ACC112 (cell line): ENCODE measurements around the gene FPR1.

Source experiments
- H2AFZ ChIP-seq: fragments of 200-600 bp; sonication (generic); one replicate; pipeline ENCODE4 v1.6.0; 2017; ENCODE audit warnings: antibody characterized with exemption, low read length; ENCODE audit not compliant: unreplicated experiment
- H3K27ac ChIP-seq: fragments of 200-600 bp; sonication (generic); 2 replicates; pipeline ENCODE4 v1.5.1; 2014; ENCODE audit warnings: low read depth, mild to moderate bottlenecking, antibody characterized with exemption, low read length, moderate library complexity
- H3K27me3 ChIP-seq: fragments of 200-600 bp; sonication (generic); 2 replicates; pipeline ENCODE4 v1.6.1; 2014; ENCODE audit warnings: mild to moderate bottlenecking, antibody characterized with exemption, low read length, moderate library complexity, mixed read lengths; ENCODE audit not compliant: insufficient read depth
- H3K36me3 ChIP-seq: fragments of 200-600 bp; sonication (generic); 2 replicates; pipeline ENCODE4 v1.6.1; 2016; ENCODE audit warnings: mild to moderate bottlenecking, antibody characterized with exemption, low read length, moderate library complexity, mixed read lengths; ENCODE audit not compliant: insufficient read depth
- H3K4me1 ChIP-seq: fragments of 200-600 bp; sonication (generic); one replicate; pipeline ENCODE4 v1.6.1; 2016; ENCODE audit warnings: low read length, mixed read lengths; ENCODE audit not compliant: insufficient read depth, unreplicated experiment, control insufficient read depth
- H3K4me3 ChIP-seq: fragments of 200-600 bp; sonication (generic); 2 replicates; pipeline ENCODE4 v1.5.1; 2014; ENCODE audit warnings: mild to moderate bottlenecking, low read depth, low read length
- H3K79me2 ChIP-seq: fragments of 200-600 bp; sonication (generic); one replicate; pipeline ENCODE4 v1.6.0; 2016; ENCODE audit warnings: low read length; ENCODE audit not compliant: control insufficient read depth, unreplicated experiment, insufficient read depth

Gene FPR1

GRCh38 chr19:51751655-51752054 lies at the start of gene FPR1:
Gene FPR1, minus strand, starts transcription at chr19:51751878. Its CDS starts 4,884 bp downstream, at chr19:51746994.
- H3K27me3 ChIP-seq = no peaks in the 10 kb centered on the region
- no peak within 1 kb of the TSS for H2AFZ ChIP-seq
- peak within 1 kb of the TSS; percentile 68 for H3K27ac ChIP-seq
- peaks cover 18% of the 10 kb centered on the region for H3K4me1 ChIP-seq
- no peaks in the 10 kb centered on the region for H3K36me3 ChIP-seq
- H3K4me3 ChIP-seq = peak within 1 kb of the TSS; percentile 12; the same call in 1 of the 2 replicates
- no peaks in the 10 kb centered on the region for H3K79me2 ChIP-seq

GRCh38 chr19:51800473-51801244 lies 49.0 kb upstream of the FPR1 start:
- peak overlapping the region; percentile 88 for H3K27ac ChIP-seq
- no peak overlapping the region for H2AFZ ChIP-seq
- H3K79me2 ChIP-seq = no peaks in the 10 kb centered on the region
- H3K4me1 ChIP-seq = peaks cover 21% of the 10 kb centered on the region
- H3K27me3 ChIP-seq = no peaks in the 10 kb centered on the region
- no peak overlapping the region for H3K4me3 ChIP-seq
- H3K36me3 ChIP-seq = no peaks in the 10 kb centered on the region

DNA sequence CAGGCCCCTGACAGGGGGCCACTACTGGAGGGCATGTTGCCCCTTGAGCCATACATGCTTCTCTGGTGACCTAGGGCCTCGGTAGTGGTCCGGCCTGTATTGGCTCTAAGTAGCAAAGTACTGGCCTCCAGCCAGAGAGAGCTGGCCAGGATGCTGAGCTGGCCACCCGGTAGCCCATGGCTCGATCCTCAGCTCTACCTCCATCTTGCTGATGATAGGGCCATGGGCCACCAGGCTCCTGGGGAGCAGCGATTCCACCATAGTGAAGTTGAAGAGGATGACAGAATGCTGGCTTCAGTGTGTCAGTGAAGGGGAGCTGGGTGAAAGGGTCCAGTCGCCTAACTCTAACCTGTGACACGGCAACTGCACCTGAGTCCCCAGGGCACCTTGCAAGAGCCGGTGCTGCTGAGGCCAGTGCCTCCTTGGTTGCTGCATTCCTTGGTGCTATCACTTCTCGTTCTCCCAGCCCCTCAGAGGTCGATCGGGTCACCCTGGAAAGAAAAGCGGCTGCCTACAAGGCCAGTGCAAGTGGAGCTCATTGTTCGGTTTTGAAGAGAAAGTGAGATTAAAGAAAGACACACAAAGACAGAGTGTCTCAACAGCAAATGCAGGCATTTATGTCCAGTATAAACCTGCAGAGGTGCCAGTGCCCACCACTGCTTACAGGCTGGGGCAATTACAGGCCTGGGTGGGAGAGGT lies 48.2 kb upstream of the FPR1 start:
- peak overlapping the region; percentile 88 for H3K27ac ChIP-seq

DNA sequence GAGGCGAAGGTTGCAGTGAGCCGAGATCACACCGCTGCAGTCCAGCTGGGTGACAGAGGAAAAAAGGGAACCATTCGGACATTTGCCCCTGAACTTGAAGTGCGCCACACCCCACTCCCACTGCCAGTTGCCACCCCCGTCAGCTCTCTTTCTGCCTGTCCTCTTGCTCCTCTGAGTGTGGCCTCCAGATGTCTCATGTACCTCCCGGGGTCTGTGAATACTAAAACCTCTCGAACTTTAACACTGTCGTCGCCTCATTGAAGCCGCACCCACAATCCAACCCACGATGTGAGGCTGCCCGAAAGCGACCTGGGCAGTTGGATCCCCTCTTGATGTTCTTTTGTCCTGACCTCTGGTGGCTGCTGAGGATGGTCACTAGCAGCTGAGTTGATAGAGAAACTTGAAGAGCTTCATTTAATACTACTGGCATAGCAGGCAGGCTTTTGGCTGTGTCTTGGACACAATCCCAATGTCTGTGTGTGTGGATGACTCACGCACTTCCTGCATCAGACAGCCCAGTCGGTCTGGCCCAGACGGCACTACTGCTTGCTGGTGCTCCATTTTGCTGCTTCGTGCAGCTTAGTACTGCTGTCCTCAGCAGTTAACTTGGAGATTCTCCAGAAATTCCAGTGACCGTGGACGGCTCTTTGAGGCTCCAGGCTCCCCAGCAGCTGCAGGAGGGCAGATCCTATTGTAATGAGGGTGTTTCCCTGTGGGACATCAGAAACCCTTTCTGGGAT lies 47.5 kb upstream of the FPR1 start:
- Histone ChIP-seq H3K4me3 (0 out of 2 replicates have a peak overlapping the region, but pooled peaks have one; percentile 13), H3K79me2 (no peaks in the 10 kb centered on the region), H3K4me1 (peaks cover 21% of the 10 kb centered on the region), H2AFZ (peak overlapping the region; percentile 73), H3K27me3 (no peaks in the 10 kb centered on the region), H3K36me3 (no peaks in the 10 kb centered on the region), H3K27ac (peak overlapping the region; percentile 88)

More for the DNA sequence above, 48.2 kb upstream of the FPR1 start:
- Histone ChIP-seq H3K79me2 (no peaks in the 10 kb centered on the region), H3K4me3 (0 out of 2 replicates have a peak overlapping the region, but pooled peaks have one; percentile 13), H3K4me1 (peaks cover 21% of the 10 kb centered on the region), H2AFZ (no peak overlapping the region), H3K36me3 (no peaks in the 10 kb centered on the region), H3K27me3 (no peaks in the 10 kb centered on the region)

DNA sequence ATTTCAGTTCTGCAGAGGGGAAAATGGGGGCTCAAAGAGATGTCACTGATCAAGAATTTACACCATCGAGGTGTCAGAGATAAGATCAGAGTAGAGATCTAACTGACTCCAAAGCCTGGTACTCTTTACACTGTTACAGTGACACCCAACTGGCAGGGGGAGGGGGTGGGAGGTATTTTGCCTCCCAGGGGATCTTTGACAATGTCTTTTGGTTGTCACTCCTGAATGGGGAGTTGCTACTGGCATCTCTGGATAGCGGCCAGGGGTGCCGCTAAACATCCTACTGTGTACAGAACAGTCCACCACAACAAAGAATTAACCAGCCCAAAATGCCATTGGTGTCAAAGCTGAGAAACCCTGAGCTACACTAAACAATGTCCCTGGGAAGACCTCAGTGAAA lies 46.4 kb upstream of the FPR1 start:
- Histone ChIP-seq H3K27ac (no peak overlapping the region), H3K79me2 (no peaks in the 10 kb centered on the region), H3K36me3 (no peaks in the 10 kb centered on the region), H2AFZ (no peak overlapping the region), H3K27me3 (no peaks in the 10 kb centered on the region), H3K4me3 (no peak overlapping the region), H3K4me1 (peaks cover 21% of the 10 kb centered on the region)

DNA sequence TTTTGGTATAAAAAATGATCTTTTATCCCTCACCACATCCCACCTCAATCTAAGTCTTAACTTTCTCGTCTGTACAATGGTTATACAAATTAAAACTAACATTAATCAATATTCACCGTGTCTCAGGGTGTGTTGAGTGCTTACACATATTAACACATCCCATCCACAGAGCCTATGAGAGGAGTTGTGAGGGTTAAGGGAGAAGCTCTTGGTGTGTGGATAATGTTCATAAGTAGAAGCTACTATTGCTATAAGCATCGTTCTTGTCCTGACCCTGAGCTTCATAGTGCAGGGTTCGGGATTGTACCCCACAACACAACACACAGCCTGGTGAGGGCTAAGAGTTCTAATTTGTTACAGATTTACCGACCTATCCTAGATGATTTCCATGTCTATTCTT lies 45.8 kb upstream of the FPR1 start:
- Histone ChIP-seq H3K4me1 (peaks cover 21% of the 10 kb centered on the region), H2AFZ (no peak overlapping the region), H3K27ac (no peak overlapping the region)

GRCh38 chr19:51796195-51796679 lies 44.6 kb upstream of the FPR1 start:
- no peak overlapping the region for H3K27ac ChIP-seq
- peaks cover 21% of the 10 kb centered on the region for H3K4me1 ChIP-seq
- H2AFZ ChIP-seq = no peak overlapping the region
- no peaks in the 10 kb centered on the region for H3K27me3 ChIP-seq
- no peaks in the 10 kb centered on the region for H3K79me2 ChIP-seq
- no peak overlapping the region for H3K4me3 ChIP-seq
- no peaks in the 10 kb centered on the region for H3K36me3 ChIP-seq

More for the DNA sequence above, 45.8 kb upstream of the FPR1 start:
- Histone ChIP-seq H3K4me3 (no peak overlapping the region), H3K36me3 (no peaks in the 10 kb centered on the region), H3K27me3 (no peaks in the 10 kb centered on the region), H3K79me2 (no peaks in the 10 kb centered on the region)

DNA sequence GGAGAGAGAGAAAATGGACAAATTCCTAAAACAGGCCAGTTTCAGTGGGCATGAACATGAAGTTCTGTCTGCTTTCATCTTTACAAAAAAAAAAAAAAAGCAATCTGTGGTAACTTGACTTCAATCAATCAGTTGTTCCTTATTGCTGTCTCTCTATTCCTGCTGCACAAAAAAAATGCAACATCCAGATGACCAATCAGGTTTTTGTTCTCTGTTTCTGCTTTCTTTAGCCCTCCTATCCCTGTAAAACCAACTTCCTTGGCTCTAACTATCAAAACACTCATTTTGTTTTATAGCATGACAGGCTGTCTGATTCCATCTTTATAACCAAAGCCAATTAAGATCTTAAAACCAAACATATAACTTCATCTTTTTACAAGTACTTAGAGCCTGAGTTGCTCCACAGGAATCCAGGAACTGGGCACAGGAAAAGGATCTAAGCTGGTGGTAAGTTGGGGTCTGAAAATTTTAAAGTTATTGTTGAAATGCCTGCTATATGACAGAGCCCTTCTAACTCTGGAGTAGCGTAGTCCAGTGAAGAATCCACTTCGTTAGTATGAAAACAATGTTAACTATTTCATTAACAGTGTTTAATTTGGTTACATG lies 43.3 kb upstream of the FPR1 start, which contains the start of gene FPR3:
TSS of gene FPR3 (plus strand) at position 273 of the 606 bp plus-strand sequence. CDS start 28,592 bp downstream, outside the sequence.
- Histone ChIP-seq H2AFZ (no peak within 1 kb of the TSS), H3K4me1 (peaks cover 13% of the 10 kb centered on the region), H3K27ac (no peak within 1 kb of the TSS), H3K27me3 (no peaks in the 10 kb centered on the region), H3K36me3 (no peaks in the 10 kb centered on the region), H3K4me3 (no peak within 1 kb of the TSS), H3K79me2 (no peaks in the 10 kb centered on the region)

- H2AFZ ChIP-seq = no peak overlapping the region
- H3K27me3 ChIP-seq = no peaks in the 10 kb centered on the region
- peaks cover 6% of the 10 kb centered on the region for H3K4me1 ChIP-seq
- no peaks in the 10 kb centered on the region for H3K79me2 ChIP-seq
- H3K4me3 ChIP-seq = no peak overlapping the region
- no peaks in the 10 kb centered on the region for H3K36me3 ChIP-seq
- H3K27ac ChIP-seq = no peak overlapping the region
Observed at GRCh38 chr19:51793994-51794393, 42.3 kb upstream of the FPR1 start.

DNA sequence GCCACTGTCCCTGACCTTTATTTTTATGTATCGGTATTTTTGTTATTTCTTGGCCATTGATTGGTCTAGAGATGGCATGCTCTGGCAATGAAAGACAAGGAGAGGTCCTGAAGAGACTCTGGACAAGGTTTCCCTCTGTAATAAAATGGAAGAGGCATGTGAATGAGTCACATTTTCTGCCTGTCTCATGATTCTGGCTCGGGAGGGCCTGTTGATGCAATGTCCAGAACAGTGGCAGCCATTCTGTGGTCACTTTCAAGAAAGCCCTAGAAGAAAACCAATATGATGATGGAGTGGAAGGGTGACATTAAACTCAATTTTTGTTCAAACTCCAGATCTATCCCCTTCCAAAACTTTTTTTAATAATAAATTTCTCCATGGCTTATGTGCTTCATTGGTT lies 41.3 kb upstream of the FPR1 start:
- Histone ChIP-seq H3K36me3 (no peaks in the 10 kb centered on the region), H3K4me3 (no peak overlapping the region), H2AFZ (no peak overlapping the region), H3K27me3 (no peaks in the 10 kb centered on the region), H3K79me2 (no peaks in the 10 kb centered on the region), H3K27ac (no peak overlapping the region), H3K4me1 (no peaks in the 10 kb centered on the region)
